GM12865 (cell line): ENCODE data around the gene RPLP1.

Experiments
- DNase-seq: peaks from one replicate; pipeline ENCODE4 v3.0.0; 2010; ENCODE audit warnings: low read depth
- H3K4me3 ChIP-seq: 2 replicates; pipeline ENCODE4 v1.5.1; 2011; ENCODE audit warnings: mild to moderate bottlenecking, low read depth, low read length, control low read depth
- TF ChIP-seq, protein P1 (sequence below): IDR thresholded peaks from 2 replicates; pipeline ENCODE4 v1.5.1; 2011; ENCODE audit warnings: low read length, control low read depth, low read depth, inconsistent platforms; ENCODE audit not compliant: insufficient read depth; ENCODE audit errors: missing control alignments

The RPLP1 gene

DNA sequence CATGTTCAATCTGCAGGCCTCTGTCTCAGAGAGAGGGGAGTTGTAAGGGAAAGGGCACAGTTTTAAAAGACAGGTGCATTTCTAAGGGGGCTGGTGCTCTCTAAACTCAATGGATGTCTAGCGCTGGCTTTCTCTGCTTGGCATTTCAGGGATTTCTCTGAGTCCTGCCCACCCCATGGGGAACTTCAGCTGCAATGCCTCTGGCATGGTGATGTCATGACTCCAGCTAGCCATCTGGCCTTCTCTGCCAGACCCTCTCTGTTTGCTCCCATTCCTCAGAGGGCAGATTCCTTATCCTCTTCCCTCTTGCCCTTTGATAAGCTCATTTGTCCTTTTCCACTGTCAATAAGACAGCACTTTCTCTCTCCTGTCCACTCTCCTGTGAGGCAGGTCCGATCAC lies 40.8 kb downstream of the RPLP1 start:
- DNase-seq = no peak
- TF ChIP-seq, protein P1, sequence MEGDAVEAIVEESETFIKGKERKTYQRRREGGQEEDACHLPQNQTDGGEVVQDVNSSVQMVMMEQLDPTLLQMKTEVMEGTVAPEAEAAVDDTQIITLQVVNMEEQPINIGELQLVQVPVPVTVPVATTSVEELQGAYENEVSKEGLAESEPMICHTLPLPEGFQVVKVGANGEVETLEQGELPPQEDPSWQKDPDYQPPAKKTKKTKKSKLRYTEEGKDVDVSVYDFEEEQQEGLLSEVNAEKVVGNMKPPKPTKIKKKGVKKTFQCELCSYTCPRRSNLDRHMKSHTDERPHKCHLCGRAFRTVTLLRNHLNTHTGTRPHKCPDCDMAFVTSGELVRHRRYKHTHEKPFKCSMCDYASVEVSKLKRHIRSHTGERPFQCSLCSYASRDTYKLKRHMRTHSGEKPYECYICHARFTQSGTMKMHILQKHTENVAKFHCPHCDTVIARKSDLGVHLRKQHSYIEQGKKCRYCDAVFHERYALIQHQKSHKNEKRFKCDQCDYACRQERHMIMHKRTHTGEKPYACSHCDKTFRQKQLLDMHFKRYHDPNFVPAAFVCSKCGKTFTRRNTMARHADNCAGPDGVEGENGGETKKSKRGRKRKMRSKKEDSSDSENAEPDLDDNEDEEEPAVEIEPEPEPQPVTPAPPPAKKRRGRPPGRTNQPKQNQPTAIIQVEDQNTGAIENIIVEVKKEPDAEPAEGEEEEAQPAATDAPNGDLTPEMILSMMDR = no peak
- H3K4me3 ChIP-seq = no peak overlapping the region

DNA sequence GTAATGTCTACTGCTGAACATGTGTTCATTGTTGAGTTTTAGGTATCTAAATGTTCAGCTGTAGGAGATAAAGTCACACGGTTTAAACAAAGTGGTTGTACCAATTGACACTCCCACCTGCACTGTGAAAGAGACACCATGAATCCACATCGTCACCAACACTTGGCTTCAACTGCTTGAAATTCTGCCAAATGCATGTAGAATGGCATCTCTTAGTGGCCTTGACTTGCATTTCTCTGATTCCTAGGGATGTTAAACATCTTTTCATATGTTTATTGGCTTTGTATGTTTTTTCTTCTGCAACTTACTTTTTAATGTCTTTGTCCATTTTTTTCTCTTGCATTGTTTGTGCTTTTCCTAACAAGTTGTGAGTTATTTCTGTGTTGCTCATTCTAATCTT lies 43.4 kb downstream of the RPLP1 start:
- no peak for DNase-seq
- H3K4me3 ChIP-seq = no peak overlapping the region
- TF ChIP-seq, protein P1 = no peak

DNA sequence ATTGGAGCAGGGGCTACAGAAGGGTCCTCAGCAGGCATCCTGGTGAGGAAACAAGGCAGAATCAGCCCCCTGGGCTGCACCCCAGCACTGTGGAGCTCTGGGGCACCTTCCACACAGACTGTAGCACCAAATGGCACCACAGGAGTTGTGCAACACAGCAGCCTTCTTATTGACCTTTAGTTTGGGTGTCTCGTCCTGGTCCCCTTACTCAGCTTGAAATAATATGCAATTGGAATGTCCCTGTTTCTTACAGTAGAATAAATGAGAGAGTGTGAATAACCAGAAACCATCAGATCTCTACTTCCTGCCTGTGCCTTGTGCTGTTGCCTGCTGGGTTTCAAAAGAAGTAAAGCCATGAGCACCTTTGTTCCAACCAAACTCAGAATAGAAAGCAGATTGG lies 44.5 kb downstream of the RPLP1 start:
- TF ChIP-seq, protein P1 = no peak
- no peak for DNase-seq
- H3K4me3 ChIP-seq = no peak overlapping the region

DNA sequence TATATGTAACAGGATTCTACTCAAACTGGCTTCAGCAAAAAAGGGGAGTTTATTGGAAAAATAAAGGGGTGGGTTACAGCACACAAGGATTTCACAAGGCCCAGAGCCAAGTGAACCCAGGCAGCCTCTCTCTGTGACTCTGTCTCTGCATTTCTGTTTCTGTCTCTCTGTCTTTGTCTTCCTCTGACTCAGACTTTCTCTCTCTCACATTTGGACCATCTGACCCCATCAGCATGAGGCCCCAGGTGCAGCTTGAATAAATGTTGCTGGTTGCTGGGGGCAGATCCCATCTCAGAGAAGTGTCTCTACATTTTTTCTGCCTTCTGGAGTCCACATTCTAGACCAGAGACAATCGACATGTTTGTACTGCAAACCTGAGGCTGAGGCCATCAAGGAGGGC lies 45.0 kb downstream of the RPLP1 start:
- TF ChIP-seq, protein P1 = no peak
- DNase-seq = no peak

DNA sequence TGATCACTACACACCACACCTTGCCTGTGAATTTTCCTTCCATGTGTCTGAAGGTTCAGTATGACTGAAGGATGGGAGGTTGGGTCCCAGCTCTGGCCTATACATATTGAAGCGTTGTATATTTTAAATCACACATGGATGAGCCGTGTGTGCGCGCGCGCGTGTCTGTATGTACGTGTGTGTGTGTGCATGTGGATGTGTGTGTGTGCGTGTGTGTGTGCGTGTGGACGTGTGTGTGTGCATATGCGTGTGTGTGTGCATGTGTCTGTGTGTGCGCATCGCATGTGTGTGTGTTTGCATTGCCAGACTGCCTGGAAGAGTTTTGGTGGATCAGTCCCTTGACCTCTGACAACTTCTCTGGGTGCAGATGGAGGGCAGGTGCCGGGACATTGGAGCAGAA lies 45.7 kb downstream of the RPLP1 start:
- H3K4me3 ChIP-seq = no peak overlapping the region
- TF ChIP-seq, protein P1 = no peak
- no peak for DNase-seq

More for the DNA sequence above, 45.0 kb downstream of the RPLP1 start:
- no peak overlapping the region for H3K4me3 ChIP-seq

DNA sequence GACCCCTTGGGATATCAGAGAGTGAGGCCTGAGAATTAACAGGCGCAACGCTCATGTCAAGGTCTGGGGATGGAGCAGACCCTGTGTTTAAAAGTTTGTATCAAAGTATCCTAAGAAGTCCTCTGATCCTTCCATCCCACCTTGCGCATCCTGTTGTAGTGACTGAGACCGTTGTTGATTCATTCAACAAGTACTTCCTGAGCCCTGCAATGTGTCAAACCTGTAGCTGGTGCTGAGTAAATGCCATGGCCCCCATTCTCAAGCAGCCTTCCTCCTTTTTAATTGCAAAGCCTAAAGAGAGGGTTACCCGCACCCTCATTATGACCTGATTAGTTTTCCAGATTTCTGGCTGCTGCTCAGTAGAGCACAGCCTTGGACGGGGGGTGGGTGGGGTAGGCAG lies 46.4 kb downstream of the RPLP1 start:
- TF ChIP-seq, protein P1 = no peak
- no peak overlapping the region for H3K4me3 ChIP-seq
- DNase-seq = no peak

DNA sequence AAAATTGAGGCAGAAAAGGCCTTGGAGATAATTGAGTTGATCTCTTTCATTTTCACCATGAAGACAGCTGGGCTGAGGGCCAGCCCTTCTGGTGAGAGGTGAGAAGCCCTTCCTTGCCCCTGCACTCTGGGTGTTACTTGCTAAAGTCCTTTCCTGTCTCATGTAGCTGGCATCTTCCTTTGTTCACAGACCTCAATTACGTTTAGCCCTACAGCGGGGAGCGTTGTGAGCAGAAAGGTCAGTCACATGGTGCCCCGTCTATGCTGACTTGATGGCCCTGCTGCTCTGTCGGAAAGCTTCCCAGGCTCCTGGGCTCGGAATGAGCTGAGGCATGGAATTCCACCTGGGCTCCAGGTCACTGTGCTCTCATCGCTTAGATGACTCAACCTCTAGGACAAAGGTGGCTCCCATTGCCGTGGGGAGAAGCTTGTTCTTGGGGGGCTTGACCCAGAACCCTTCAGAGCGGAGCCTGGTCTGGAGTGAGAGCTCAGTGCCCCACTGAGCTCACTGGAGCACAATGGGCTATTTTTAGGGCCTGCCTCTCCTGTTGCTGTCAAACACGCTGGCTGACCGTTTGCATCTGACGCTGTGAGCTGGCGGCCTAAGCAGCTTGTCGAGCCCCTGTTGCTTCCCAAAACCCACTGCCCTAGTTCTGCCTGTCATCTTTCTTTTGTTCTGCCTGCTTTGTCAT lies 47.0 kb downstream of the RPLP1 start:
- TF ChIP-seq, protein P1 = no peak
- no peak for DNase-seq
- H3K4me3 ChIP-seq = no peak overlapping the region
